Measurements from ENCODE around the gene MAML2.

MAML2 gene

GRCh38 chr11:96204366-96204659 is 138.7 kb downstream of the MAML2 start:
- no peak overlapping the region for H3K27ac ChIP-seq (ENCODE audit: poor library complexity, severe bottlenecking)
- H3K4me3 ChIP-seq (ENCODE audit: severe bottlenecking): no peak overlapping the region
- no peaks in the 10 kb centered on the region for H3K27me3 ChIP-seq (ENCODE audit: insufficient read depth, poor library complexity, severe bottlenecking)
- H3K4me1 ChIP-seq (ENCODE audit: insufficient read depth, poor library complexity, severe bottlenecking): peaks cover 27% of the 10 kb centered on the region
- TF ChIP-seq CTCF (IDR thresholded peaks at IDR 0.05; ENCODE audit: poor library complexity, severe bottlenecking): no peak
- ATAC-seq (ENCODE audit: low read depth) (no peak), DNase-seq (ENCODE audit: low spot score) (no peak)
- H3K9me3 ChIP-seq (ENCODE audit: severe bottlenecking): no peaks in the 10 kb centered on the region
- H3K36me3 ChIP-seq (ENCODE audit: low read depth): no peaks in the 10 kb centered on the region

GRCh38 chr11:96203567-96204365 is 139.2 kb downstream of the MAML2 start:
- ATAC-seq (ENCODE audit: low read depth): no peak
- H3K36me3 ChIP-seq (ENCODE audit: low read depth): no peaks in the 10 kb centered on the region

GRCh38 chr11:96200243-96200642 is 142.8 kb downstream of the MAML2 start:
- Histone ChIP-seq H3K4me3 (ENCODE audit: severe bottlenecking) (no peak overlapping the region), H3K27me3 (ENCODE audit: insufficient read depth, poor library complexity, severe bottlenecking) (no peaks in the 10 kb centered on the region), H3K4me1 (ENCODE audit: insufficient read depth, poor library complexity, severe bottlenecking) (peaks cover 6% of the 10 kb centered on the region), H3K27ac (ENCODE audit: poor library complexity, severe bottlenecking) (peak overlapping the region; percentile 37), H3K9me3 (ENCODE audit: severe bottlenecking) (no peaks in the 10 kb centered on the region), H3K36me3 (ENCODE audit: low read depth) (no peaks in the 10 kb centered on the region)
- ATAC-seq (ENCODE audit: low read depth) (no peak), DNase-seq (ENCODE audit: low spot score) (no peak)
- no peak for TF ChIP-seq CTCF (IDR thresholded peaks at IDR 0.05; ENCODE audit: poor library complexity, severe bottlenecking)

More at GRCh38 chr11:96203567-96204365, 139.2 kb downstream of the MAML2 start:
- Histone ChIP-seq H3K9me3 (ENCODE audit: severe bottlenecking) (no peaks in the 10 kb centered on the region), H3K4me1 (ENCODE audit: insufficient read depth, poor library complexity, severe bottlenecking) (peaks cover 27% of the 10 kb centered on the region), H3K4me3 (ENCODE audit: severe bottlenecking) (no peak overlapping the region), H3K27me3 (ENCODE audit: insufficient read depth, poor library complexity, severe bottlenecking) (no peaks in the 10 kb centered on the region), H3K27ac (ENCODE audit: poor library complexity, severe bottlenecking) (no peak overlapping the region)
- no peak for TF ChIP-seq CTCF (IDR thresholded peaks at IDR 0.05; ENCODE audit: poor library complexity, severe bottlenecking)
- DNase-seq (ENCODE audit: low spot score): no peak

- peaks cover 9% of the 10 kb centered on the region for H3K4me1 ChIP-seq (ENCODE audit: insufficient read depth, poor library complexity, severe bottlenecking)
- DNase-seq (ENCODE audit: low spot score) (no peak), ATAC-seq (ENCODE audit: low read depth) (peak; percentile 82)
- TF ChIP-seq CTCF (IDR thresholded peaks at IDR 0.05; ENCODE audit: poor library complexity, severe bottlenecking): no peak
- no peaks in the 10 kb centered on the region for H3K27me3 ChIP-seq (ENCODE audit: insufficient read depth, poor library complexity, severe bottlenecking)
- no peaks in the 10 kb centered on the region for H3K36me3 ChIP-seq (ENCODE audit: low read depth)
- peak overlapping the region; percentile 37 for H3K27ac ChIP-seq (ENCODE audit: poor library complexity, severe bottlenecking)
- H3K9me3 ChIP-seq (ENCODE audit: severe bottlenecking): no peaks in the 10 kb centered on the region
- no peak overlapping the region for H3K4me3 ChIP-seq (ENCODE audit: severe bottlenecking)
These were observed 143.4 kb downstream of the MAML2 start for GRCh38 chr11:96199563-96200025.

Measured in RWPE2 (cell line).